ENCODE data around the gene PNPLA7. TPM values are rescaled to one million over a fixed set of nuclear protein-coding genes. Genes with fewer than 3 reads are reported as not detected.

Gene PNPLA7
- total and polyA plus RNA-seq, 10 donors, result 5.1 to 22.7 (median 10.7) TPM

DNA sequence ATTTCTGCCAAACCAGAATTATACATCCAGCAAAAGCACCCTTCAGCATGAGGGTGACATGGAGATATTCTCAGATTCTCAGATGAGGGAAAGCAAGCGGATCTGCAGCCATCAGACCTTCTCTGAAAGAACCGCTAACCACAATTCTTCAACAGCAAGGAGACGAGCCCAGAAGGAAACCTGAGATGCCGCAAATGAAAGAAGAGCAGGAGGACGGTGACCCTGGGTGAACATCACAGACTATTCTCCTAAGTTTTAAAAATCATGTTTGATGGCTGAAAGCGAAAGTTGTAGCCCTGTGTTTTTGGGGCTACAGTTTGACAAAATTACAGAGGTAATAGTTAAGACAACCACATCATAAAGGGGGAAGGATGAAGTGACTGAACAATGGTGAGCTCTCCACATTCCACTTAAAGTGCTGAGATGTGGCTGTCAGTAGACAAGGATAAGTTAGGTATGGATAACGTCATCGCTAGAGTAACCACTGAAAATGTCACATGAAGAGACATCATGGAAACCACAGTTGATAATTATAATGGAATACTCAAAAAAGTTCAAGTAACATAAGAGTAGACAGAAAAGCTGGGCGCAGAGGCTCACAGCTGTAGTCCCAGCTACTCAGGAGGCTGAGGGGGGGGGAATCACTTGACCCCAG is 59.5 kb downstream of the PNPLA7 start:
- H3K9me3 ChIP-seq, result no peaks in the 10 kb centered on the region
- no peak for TF ChIP-seq POLR2AphosphoS5 (IDR thresholded peaks at IDR 0.05)
- no peak for TF ChIP-seq POLR2A (IDR thresholded peaks at IDR 0.05)
- no peak for TF ChIP-seq CTCF (IDR thresholded peaks at IDR 0.05 in 8 of 11, conservative IDR thresholded peaks at IDR 0.05 in 3 of 11)
- intact Hi-C loops (cut with DNase I; ENCODE audit: low total_unique reads), result no loop called here
- H3K27me3 ChIP-seq (replicated peaks in 1 of 7), result no peaks in the 10 kb centered on the region
- WGBS, 5 donors, result 84 to 91% (median 88%) methylated on average over 9 of the region's 9 CpGs
- no peak overlapping the region for H3K4me3 ChIP-seq
- peaks cover 0 to 8% (median 0%) of the 10 kb centered on the region in 6 donors for H3K36me3 ChIP-seq
- H3K27ac ChIP-seq, result no peak overlapping the region
- no peak for DNase-seq
- peaks cover 0 to 23% (median 4%) of the 10 kb centered on the region in 6 donors for H3K4me1 ChIP-seq

DNA sequence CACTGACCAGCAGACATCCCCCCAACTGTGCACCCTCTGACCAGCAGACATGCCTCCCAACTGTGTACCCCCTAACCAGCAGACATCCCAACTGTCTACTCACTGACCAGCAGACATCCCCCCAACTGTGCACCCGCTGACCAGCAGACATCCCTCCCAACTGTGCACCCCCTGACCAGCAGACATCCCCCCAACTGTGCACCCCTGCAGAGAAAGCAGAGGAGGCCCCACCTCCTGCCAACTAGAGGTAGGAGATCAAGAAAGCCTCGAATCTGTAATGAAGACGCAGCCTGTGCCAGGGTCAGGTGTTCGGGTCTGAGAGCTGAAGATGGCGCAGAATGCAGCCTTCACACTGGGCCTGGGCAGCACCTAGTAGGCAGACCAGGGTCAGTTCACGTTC is 61.3 kb downstream of the PNPLA7 start:
- Histone ChIP-seq H3K27me3 (replicated peaks in 1 of 7) (no peaks in the 10 kb centered on the region), H3K4me1 (peaks cover 0 to 12% (median 3%) of the 10 kb centered on the region in 6 donors), H3K36me3 (peaks cover 0 to 8% (median 0%) of the 10 kb centered on the region in 6 donors), H3K4me3 (no peak overlapping the region), H3K27ac (no peak overlapping the region), H3K9me3 (no peaks in the 10 kb centered on the region)
- peak; percentile 40 for DNase-seq
- intact Hi-C loops (cut with DNase I; ENCODE audit: low total_unique reads), result no loop called here
- 75 to 93% (median 88%) methylated on average over 3 to 6 of the region's 6 CpGs for WGBS, 5 donors
- TF ChIP-seq POLR2A (IDR thresholded peaks at IDR 0.05), result no peak
- no peak for TF ChIP-seq CTCF (IDR thresholded peaks at IDR 0.05 in 8 of 11, conservative IDR thresholded peaks at IDR 0.05 in 3 of 11)
- no peak for TF ChIP-seq POLR2AphosphoS5 (IDR thresholded peaks at IDR 0.05)

- no peak for TF ChIP-seq POLR2A (IDR thresholded peaks at IDR 0.05)
- no peak for TF ChIP-seq CTCF (IDR thresholded peaks at IDR 0.05 in 8 of 11, conservative IDR thresholded peaks at IDR 0.05 in 3 of 11)
- TF ChIP-seq POLR2AphosphoS5 (IDR thresholded peaks at IDR 0.05), result no peak
- DNase-seq, result peak; percentile 20
- Histone ChIP-seq H3K4me1 (peaks cover 0 to 7% (median 0%) of the 10 kb centered on the region in 6 donors), H3K9me3 (no peaks in the 10 kb centered on the region), H3K27me3 (replicated peaks in 1 of 7) (no peaks in the 10 kb centered on the region), H3K27ac (no peak overlapping the region), H3K4me3 (no peak overlapping the region), H3K36me3 (peaks cover 0 to 8% (median 0%) of the 10 kb centered on the region in 6 donors)
- WGBS, 5 donors, result 79 to 91% (median 85%) methylated on average over 6 of the region's 6 CpGs
- intact Hi-C loops (cut with DNase I; ENCODE audit: low total_unique reads), result no loop called here
Measured at GRCh38 chr9:137488327-137488653, 61.9 kb downstream of the PNPLA7 start.

DNA sequence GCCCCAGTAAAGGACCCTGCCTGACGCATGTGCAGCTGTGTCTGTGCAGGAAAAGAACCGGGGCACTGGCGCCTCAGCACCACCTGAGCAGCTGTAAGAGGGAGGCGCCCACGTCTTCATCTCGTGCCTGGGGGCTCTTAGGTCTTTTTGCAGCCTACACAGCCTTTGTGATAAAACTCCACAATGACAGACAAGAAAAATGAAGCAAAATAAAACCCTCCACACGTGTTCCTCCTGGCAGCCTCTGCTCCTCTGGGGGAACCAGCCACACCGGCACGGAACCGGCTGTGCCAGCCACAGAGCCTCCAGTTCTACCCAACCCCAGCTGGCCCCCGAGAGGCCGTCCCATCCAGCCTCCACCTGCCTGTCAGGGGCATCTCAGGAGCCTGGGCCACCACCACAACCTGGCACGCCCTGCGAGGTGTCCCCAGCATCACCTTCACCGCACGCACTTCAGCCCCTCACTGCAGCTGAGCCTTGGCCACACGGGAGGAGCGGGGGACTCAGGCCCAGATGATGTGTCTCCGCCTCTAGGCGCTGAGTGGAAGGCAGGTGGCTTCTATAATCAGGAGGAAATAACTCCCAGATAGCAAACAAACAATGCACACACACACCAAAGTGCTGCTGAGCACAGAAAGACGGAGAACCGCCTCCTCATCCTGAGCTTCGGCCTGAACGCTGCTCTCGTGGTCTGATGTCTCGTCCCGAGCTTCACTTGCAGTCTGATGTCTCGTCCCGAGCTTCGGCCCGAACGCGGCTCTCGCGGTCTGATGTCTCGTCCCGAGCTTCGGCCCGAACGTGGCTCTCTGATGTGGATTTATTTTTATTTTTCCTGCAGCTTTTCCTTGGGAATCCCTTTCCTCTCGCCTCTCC is 62.5 kb downstream of the PNPLA7 start:
- H3K4me3 ChIP-seq, result no peak overlapping the region
- no peaks in the 10 kb centered on the region for H3K9me3 ChIP-seq
- H3K27ac ChIP-seq, result no peak overlapping the region
- WGBS, 5 donors, result 89 to 95% (median 91%) methylated on average over 27 to 41 of the region's 41 CpGs
- intact Hi-C loops (cut with DNase I; ENCODE audit: low total_unique reads), result no loop called here
- TF ChIP-seq POLR2A (IDR thresholded peaks at IDR 0.05) (no peak), POLR2AphosphoS5 (IDR thresholded peaks at IDR 0.05) (peak in 1 of 3 donors; percentile 13)
- no peaks in the 10 kb centered on the region for H3K27me3 ChIP-seq (replicated peaks in 1 of 7)
- peaks cover 0 to 8% (median 0%) of the 10 kb centered on the region in 6 donors for H3K36me3 ChIP-seq
- peak; percentile 64 for DNase-seq
- peaks cover 0 to 7% (median 0%) of the 10 kb centered on the region in 6 donors for H3K4me1 ChIP-seq

Measured in spleen (tissue), 11 donors.